Measurements from ENCODE around the gene SERBP1.
A peak's percentile ranks its signal among the peaks of the same experiment; 100 is the strongest.
"Not testable (repeated sequence)": the region's sequence is repeated elsewhere in the genome, so short reads cannot be mapped to it uniquely, and the experiment has no call there.

Gene SERBP1

GRCh38 chr1:67430358-67431155, at the start of gene SERBP1:
TSS of gene SERBP1 (minus strand) at chr1:67430402. CDS start at chr1:67430300, 102 bp downstream.
- DNase-seq = peak; percentile 97

- no peak for DNase-seq
These were observed 49.1 kb upstream of the SERBP1 start for GRCh38 chr1:67479146-67479891.

- DNase-seq = no peak
These were observed 46.7 kb upstream of the SERBP1 start for GRCh38 chr1:67476906-67477305.

GRCh38 chr1:67476006-67476482, 45.8 kb upstream of the SERBP1 start:
- DNase-seq = no peak

- DNase-seq = no peak
These were observed 41.9 kb upstream of the SERBP1 start for GRCh38 chr1:67472056-67472455.

GRCh38 chr1:67469431-67469830, 39.2 kb upstream of the SERBP1 start:
- no peak for DNase-seq

- DNase-seq = no peak
These were observed 38.0 kb upstream of the SERBP1 start for GRCh38 chr1:67468066-67468718.

- DNase-seq = no peak
These were observed 35.2 kb upstream of the SERBP1 start for GRCh38 chr1:67465375-67465774.

GRCh38 chr1:67464746-67465145, 34.5 kb upstream of the SERBP1 start:
- no peak for DNase-seq

GRCh38 chr1:67464058-67464457, 33.9 kb upstream of the SERBP1 start:
- no peak for DNase-seq

GRCh38 chr1:67463298-67463955, 33.2 kb upstream of the SERBP1 start:
- no peak for DNase-seq

- DNase-seq = no peak
These were observed 30.7 kb upstream of the SERBP1 start for GRCh38 chr1:67460676-67461500.

GRCh38 chr1:67459068-67459467, 28.9 kb upstream of the SERBP1 start:
- DNase-seq = no peak

- DNase-seq = no peak
These were observed 28.5 kb upstream of the SERBP1 start for GRCh38 chr1:67458663-67459062.

GRCh38 chr1:67457247-67457646, 27.0 kb upstream of the SERBP1 start:
- no peak for DNase-seq

GRCh38 chr1:67451815-67452214, 21.6 kb upstream of the SERBP1 start:
- DNase-seq = no peak

- DNase-seq = no peak
These were observed 21.2 kb upstream of the SERBP1 start for GRCh38 chr1:67451356-67451755.

GRCh38 chr1:67446893-67447292, 16.7 kb upstream of the SERBP1 start:
- no peak for DNase-seq

GRCh38 chr1:67446014-67446413, 15.8 kb upstream of the SERBP1 start:
- DNase-seq = not testable (repeated sequence)

- DNase-seq = no peak
These were observed 11.6 kb upstream of the SERBP1 start for GRCh38 chr1:67441739-67442281.

- DNase-seq = no peak
These were observed 11.0 kb upstream of the SERBP1 start for GRCh38 chr1:67441183-67441582.

GRCh38 chr1:67440339-67440738, 10.1 kb upstream of the SERBP1 start:
- no peak for DNase-seq

Data from CD4-positive, alpha-beta T cell treated with Interleukin-15 for 1 hour (primary cell).